WTC11 (cell line): ENCODE data around the gene CHRM5. TPM values are rescaled to one million over a fixed set of nuclear protein-coding genes. Genes with fewer than 3 reads are reported as not detected.

Source experiments
- ARID4B ChIP-seq: sonication (generic); formaldehyde crosslinking; IDR thresholded peaks from 2 replicates; pipeline ENCODE4 v1.8.0; 2023; ENCODE audit warnings: missing genetic modification reagents, mild to moderate bottlenecking, borderline replicate concordance
- ATF6 ChIP-seq: sonication (generic); formaldehyde crosslinking; IDR thresholded peaks from 2 replicates; pipeline ENCODE4 v1.8.1; 2023; ENCODE audit warnings: mild to moderate bottlenecking, missing genetic modification reagents
- CREB1 ChIP-seq: sonication (generic); formaldehyde crosslinking; IDR thresholded peaks from 2 replicates; pipeline ENCODE4 v1.8.0; 2023; ENCODE audit warnings: mild to moderate bottlenecking, missing genetic modification reagents
- ELF4 ChIP-seq: sonication (generic); formaldehyde crosslinking; IDR thresholded peaks from 2 replicates; pipeline ENCODE4 v1.8.1; 2022; ENCODE audit warnings: low read depth, mild to moderate bottlenecking, moderate library complexity, missing genetic modification reagents
- GABPB1 ChIP-seq: sonication (generic); formaldehyde crosslinking; IDR thresholded peaks from 2 replicates; pipeline ENCODE4 v1.8.1; 2023; ENCODE audit warnings: mild to moderate bottlenecking, missing genetic modification reagents
- HMGA2 ChIP-seq: fragments of 250-450 bp; sonication (Bioruptor Pico); IDR thresholded peaks from 2 replicates; pipeline ENCODE4 v1.4.0; 2021; ENCODE audit warnings: mild to moderate bottlenecking, moderate library complexity
- HMGXB4 ChIP-seq: sonication (generic); formaldehyde crosslinking; IDR thresholded peaks from 2 replicates; pipeline ENCODE4 v1.8.1; 2023; ENCODE audit warnings: mild to moderate bottlenecking, moderate library complexity, missing genetic modification reagents
- IRF2 ChIP-seq: sonication (generic); formaldehyde crosslinking; IDR thresholded peaks from 2 replicates; pipeline ENCODE4 v1.8.0; 2022; ENCODE audit warnings: low read depth, missing genetic modification reagents, borderline replicate concordance
- JUN ChIP-seq: sonication (generic); formaldehyde crosslinking; IDR thresholded peaks from 2 replicates; pipeline ENCODE4 v1.8.0; 2023; ENCODE audit warnings: mild to moderate bottlenecking, missing genetic modification reagents
- MAX ChIP-seq: sonication (generic); formaldehyde crosslinking; IDR thresholded peaks from 2 replicates; pipeline ENCODE4 v1.8.0; 2022; ENCODE audit warnings: mild to moderate bottlenecking, missing genetic modification reagents
- NFE2L1 ChIP-seq: sonication (generic); formaldehyde crosslinking; IDR thresholded peaks from 2 replicates; pipeline ENCODE4 v1.8.1; 2023; ENCODE audit warnings: missing genetic modification reagents
- NFYB ChIP-seq: sonication (generic); formaldehyde crosslinking; conservative IDR thresholded peaks from 2 replicates; pipeline ENCODE4 v1.8.0; 2022; ENCODE audit warnings: low read depth, missing genetic modification reagents
- NR2C2 ChIP-seq: sonication (generic); formaldehyde crosslinking; IDR thresholded peaks from 2 replicates; pipeline ENCODE4 v1.8.0; 2022; ENCODE audit warnings: mild to moderate bottlenecking, missing genetic modification reagents
- PRDM15 ChIP-seq: sonication (generic); formaldehyde crosslinking; IDR thresholded peaks from 2 replicates; pipeline ENCODE4 v1.8.0; 2022; ENCODE audit warnings: missing genetic modification reagents
- SMAD4 ChIP-seq: sonication (generic); formaldehyde crosslinking; IDR thresholded peaks from 2 replicates; pipeline ENCODE4 v1.8.0; 2022; ENCODE audit warnings: mild to moderate bottlenecking, missing genetic modification reagents
- TEAD4 ChIP-seq: sonication (generic); formaldehyde crosslinking; IDR thresholded peaks from 2 replicates; pipeline ENCODE4 v1.8.0; 2022; ENCODE audit warnings: mild to moderate bottlenecking, missing genetic modification reagents
- ZBTB43 ChIP-seq: sonication (generic); formaldehyde crosslinking; IDR thresholded peaks from 2 replicates; pipeline ENCODE4 v1.8.1; 2023; ENCODE audit warnings: mild to moderate bottlenecking, missing genetic modification reagents
- ZNF138 ChIP-seq: sonication (generic); formaldehyde crosslinking; conservative IDR thresholded peaks from 2 replicates; pipeline ENCODE4 v1.8.1; 2022; ENCODE audit warnings: mild to moderate bottlenecking, moderate library complexity, missing genetic modification reagents
- ZNF281 ChIP-seq: sonication (generic); formaldehyde crosslinking; IDR thresholded peaks from 2 replicates; pipeline ENCODE4 v1.8.0; 2023; ENCODE audit warnings: mild to moderate bottlenecking, missing genetic modification reagents
- ZNF423 ChIP-seq: fragments of 250-450 bp; sonication (Bioruptor Pico); IDR thresholded peaks from 2 replicates; pipeline ENCODE4 v2.1.2; 2022; ENCODE audit warnings: mild to moderate bottlenecking, moderate library complexity
- ZNF671 ChIP-seq: fragments of 250-450 bp; sonication (Bioruptor Pico); IDR thresholded peaks from 2 replicates; pipeline ENCODE4 v1.8.0; 2021; ENCODE audit warnings: mild to moderate bottlenecking
- total RNA-seq: library from RNA; stranded (reverse); gene quantifications from 3 replicates; pipeline ENCODE4 v1.2.3, GENCODE V29; 2021

Gene CHRM5
- total RNA-seq, 1 experiment from 2014 or later: not detected

GRCh38 chr15:34101366-34102174 is 133.3 kb downstream of the CHRM5 start, which contains the start of the genes EMC7 and PGBD4 (continued):
- TF ChIP-seq ELF4: no peak
- no peak for TF ChIP-seq HMGXB4 (CRISPR knock-in tag)
- no peak for TF ChIP-seq NR2C2
- peak; percentile 67 for TF ChIP-seq MAX (CRISPR knock-in tag)
- TF ChIP-seq ZNF671: no peak
- TF ChIP-seq NFYB: peak; percentile 71
- TF ChIP-seq ZNF138 (CRISPR knock-in tag): no peak
- peak; percentile 91; the same call in 1 of the 2 replicates for TF ChIP-seq ARID4B (CRISPR knock-in tag)
- TF ChIP-seq CREB1 (CRISPR knock-in tag): peak; percentile 80
- no peak for TF ChIP-seq ZNF423
- TF ChIP-seq GABPB1 (CRISPR knock-in tag): peak; percentile 66; the same call in 1 of the 2 replicates
- TF ChIP-seq IRF2 (CRISPR knock-in tag): no peak
- TF ChIP-seq ATF6: no peak
- no peak for TF ChIP-seq HMGA2
- no peak for TF ChIP-seq NFE2L1 (CRISPR knock-in tag)
- 0 out of 2 replicates have a peak, but pooled peaks have one; percentile 35 for TF ChIP-seq SMAD4 (CRISPR knock-in tag)
- no peak for TF ChIP-seq PRDM15 (CRISPR knock-in tag)
- no peak for TF ChIP-seq ZBTB43 (CRISPR knock-in tag)
- TF ChIP-seq ZNF281: no peak
- TF ChIP-seq JUN (CRISPR knock-in tag): 0 out of 2 replicates have a peak, but pooled peaks have one; percentile 50
- no peak for TF ChIP-seq TEAD4
